ENCODE measurements around the gene ECI1. TPM values are rescaled to one million over a fixed set of nuclear protein-coding genes. Genes with fewer than 3 reads are reported as not detected.

The ECI1 gene
- total and polyA plus RNA-seq, 8 donors = 31.9 to 72.5 (median 41.6) TPM

DNA sequence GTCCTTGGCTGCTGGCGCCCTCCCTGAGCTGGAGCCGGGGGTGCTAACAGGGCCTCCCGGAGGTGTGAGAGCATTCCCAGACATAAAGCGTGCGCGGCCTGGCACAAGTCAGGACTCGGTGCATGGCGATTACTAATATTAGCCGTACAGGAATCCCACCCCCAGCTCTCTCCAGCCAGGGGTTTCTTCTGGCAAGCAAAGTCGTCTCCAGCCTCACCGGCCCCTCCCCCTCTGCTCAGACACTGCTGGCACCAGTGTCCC, 60.0 kb downstream of the ECI1 start:
- no peak for FAIRE-seq
- no peak for DNase-seq
- ATAC-seq = no peak
- WGBS, 2 donors = 87 to 91% methylated on average over 11 of the region's 11 CpGs
- Histone ChIP-seq H3K4me1 (peaks cover 5 to 7% (median 7%) of the 10 kb centered on the region in 3 donors), H3K4me3 (no peak overlapping the region), H3K9me3 (no peaks in the 10 kb centered on the region), H3K27me3 (no peaks in the 10 kb centered on the region), H3K36me3 (no peaks in the 10 kb centered on the region), H3K27ac (no peak overlapping the region)
- intact Hi-C loops (cut with DNase I) = loop anchor here in 1 of 3 donors (5.0 to 10.0 kb wide), 2 partner anchors 63 to 311 kb away; partner anchors contain the start of gene ECI1
- TF ChIP-seq, protein P1, sequence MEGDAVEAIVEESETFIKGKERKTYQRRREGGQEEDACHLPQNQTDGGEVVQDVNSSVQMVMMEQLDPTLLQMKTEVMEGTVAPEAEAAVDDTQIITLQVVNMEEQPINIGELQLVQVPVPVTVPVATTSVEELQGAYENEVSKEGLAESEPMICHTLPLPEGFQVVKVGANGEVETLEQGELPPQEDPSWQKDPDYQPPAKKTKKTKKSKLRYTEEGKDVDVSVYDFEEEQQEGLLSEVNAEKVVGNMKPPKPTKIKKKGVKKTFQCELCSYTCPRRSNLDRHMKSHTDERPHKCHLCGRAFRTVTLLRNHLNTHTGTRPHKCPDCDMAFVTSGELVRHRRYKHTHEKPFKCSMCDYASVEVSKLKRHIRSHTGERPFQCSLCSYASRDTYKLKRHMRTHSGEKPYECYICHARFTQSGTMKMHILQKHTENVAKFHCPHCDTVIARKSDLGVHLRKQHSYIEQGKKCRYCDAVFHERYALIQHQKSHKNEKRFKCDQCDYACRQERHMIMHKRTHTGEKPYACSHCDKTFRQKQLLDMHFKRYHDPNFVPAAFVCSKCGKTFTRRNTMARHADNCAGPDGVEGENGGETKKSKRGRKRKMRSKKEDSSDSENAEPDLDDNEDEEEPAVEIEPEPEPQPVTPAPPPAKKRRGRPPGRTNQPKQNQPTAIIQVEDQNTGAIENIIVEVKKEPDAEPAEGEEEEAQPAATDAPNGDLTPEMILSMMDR (IDR thresholded peaks at IDR 0.05) = no peak

DNA sequence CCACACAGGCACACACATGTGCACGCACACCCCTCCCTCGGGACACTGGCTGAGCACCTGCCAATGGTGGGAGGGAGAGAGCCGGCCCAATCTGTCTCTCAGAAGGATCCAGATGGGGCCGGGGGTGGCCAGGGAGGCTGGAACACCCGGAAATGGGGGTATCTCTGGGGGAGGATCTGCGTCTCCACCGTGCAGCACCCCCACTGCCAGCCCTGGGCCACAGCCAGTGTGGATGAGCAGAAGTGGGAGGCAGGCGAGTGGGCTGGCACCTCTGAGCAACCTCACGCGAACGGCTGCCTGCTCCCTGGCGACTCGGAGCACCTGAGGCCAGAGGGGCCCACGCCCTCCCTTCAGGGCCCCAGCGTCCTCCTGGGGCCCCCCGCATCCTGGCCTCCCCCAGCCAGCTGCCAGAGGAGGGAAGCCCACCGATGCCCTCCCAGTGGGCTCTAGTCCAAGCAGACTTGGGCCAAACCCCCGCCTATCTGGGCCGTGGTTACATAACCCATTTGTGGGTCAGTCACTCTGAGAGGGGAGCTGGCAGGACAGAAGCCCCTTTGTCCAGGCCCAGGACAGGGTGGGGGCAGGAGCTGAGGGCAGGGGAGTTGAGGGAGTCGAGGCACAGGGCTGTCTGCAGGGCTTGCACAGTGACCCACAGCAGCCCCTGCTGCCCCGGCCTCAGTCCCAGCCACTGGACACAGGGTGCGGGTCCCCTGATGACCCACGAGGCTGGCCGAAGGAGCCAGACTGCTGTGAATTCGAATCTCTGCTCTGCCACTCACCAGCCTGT, 60.5 kb downstream of the ECI1 start:
- no peak for DNase-seq

DNA sequence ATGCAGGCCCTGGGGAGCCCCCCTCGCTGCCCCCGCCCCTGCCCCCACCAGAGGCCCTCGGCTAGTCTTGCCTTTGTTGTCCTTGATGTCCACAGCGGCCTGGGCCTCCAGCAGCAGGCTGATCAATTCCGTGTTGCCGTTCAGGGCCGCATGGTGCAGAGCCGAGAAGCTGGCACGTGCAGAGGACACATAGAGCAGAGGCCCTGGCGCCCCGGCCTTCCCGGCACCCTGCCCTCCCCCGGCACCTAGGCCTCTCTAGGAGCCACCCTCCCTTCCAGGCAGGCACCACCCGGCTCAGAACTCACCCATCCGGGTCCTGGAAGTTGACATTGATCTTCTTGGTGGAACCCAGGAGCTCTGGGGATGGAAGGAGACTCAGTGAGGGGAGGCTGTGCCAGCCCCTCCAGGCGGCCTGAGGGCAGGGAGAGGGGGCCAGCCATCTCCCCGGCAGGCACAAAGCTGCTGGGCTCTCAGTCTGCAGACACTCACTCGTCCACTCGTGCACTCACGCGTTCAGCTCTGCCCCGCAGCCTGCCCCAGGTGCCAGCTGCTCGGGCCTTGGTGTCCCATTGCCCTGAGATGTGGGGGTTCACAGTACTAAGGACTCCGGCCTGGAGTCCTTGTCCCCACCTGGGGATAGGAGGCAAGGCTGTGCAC, 61.3 kb downstream of the ECI1 start:
- TF ChIP-seq, protein P1 (IDR thresholded peaks at IDR 0.05) = no peak
- Histone ChIP-seq H3K4me1 (no peaks in the 10 kb centered on the region), H3K9me3 (no peaks in the 10 kb centered on the region), H3K36me3 (no peaks in the 10 kb centered on the region), H3K4me3 (no peak overlapping the region), H3K27ac (no peak overlapping the region), H3K27me3 (no peaks in the 10 kb centered on the region)
- WGBS, 2 donors = 78 to 82% methylated on average over 24 of the region's 24 CpGs
- FAIRE-seq (no peak), ATAC-seq (no peak), DNase-seq (no peak)
- intact Hi-C loops (cut with DNase I) = loop anchor here in 1 of 3 donors (5.0 to 10.0 kb wide), 2 partner anchors 65 to 312 kb away; partner anchors contain the start of gene ECI1

More for the DNA sequence above, 60.5 kb downstream of the ECI1 start:
- ATAC-seq (no peak), FAIRE-seq (no peak)
- TF ChIP-seq, protein P1 (IDR thresholded peaks at IDR 0.05) = no peak
- Histone ChIP-seq H3K4me1 (peaks cover 5 to 7% (median 6%) of the 10 kb centered on the region in 3 donors), H3K9me3 (no peaks in the 10 kb centered on the region), H3K27me3 (no peaks in the 10 kb centered on the region), H3K36me3 (no peaks in the 10 kb centered on the region), H3K27ac (no peak overlapping the region), H3K4me3 (no peak overlapping the region)
- intact Hi-C loops (cut with DNase I) = loop anchor here in 1 of 3 donors (5.0 to 10.0 kb wide), 2 partner anchors 64 to 311 kb away; partner anchors contain the start of gene ECI1
- 79 to 84% methylated on average over 22 to 25 of the region's 25 CpGs for WGBS, 2 donors

Small RNAs within 50 kb of the gene (microRNA-seq; reads per million reads assigned to microRNA genes)
- gene MIR3677 (0 to 0.29 reads per million in 2 donors), gene MIR4717 (0 reads per million in 2 donors)

Other genes starting within 250 kb of the ECI1 start
- 10 to 100 TPM; 26.0 to 93.6 (median 42.4) TPM for gene ZNF598, start 241.8 kb downstream of the ECI1 start, total RNA-seq
- 10 to 100 TPM; 71.0 to 73.5 TPM for gene ZNF598, start 241.8 kb downstream of the ECI1 start, polyA plus RNA-seq
- gene NPW, start 231.8 kb downstream of the ECI1 start, total RNA-seq = 1 to 10 TPM in 2 of 6 donors, under 1 TPM in 4; 0.43 to 1.9 (median 0.50) TPM
- gene NPW, start 231.8 kb downstream of the ECI1 start, polyA plus RNA-seq = 1 to 10 TPM; 1.3 to 2.7 TPM
- 10 to 100 TPM; 14.7 to 28.9 (median 23.0) TPM for gene NHERF2, start 224.7 kb downstream of the ECI1 start, total RNA-seq
- gene NHERF2, start 224.7 kb downstream of the ECI1 start, polyA plus RNA-seq = 100 to 1,000 TPM in 1 of 2 donors, 10 to 100 TPM in 1; 60.7 to 144 TPM
- 10 to 100 TPM in 1 of 6 donors, 1 to 10 TPM in 5; 5.2 to 10.4 (median 8.4) TPM for gene NTHL1, start 203.8 kb downstream of the ECI1 start, total RNA-seq
- gene NTHL1, start 203.8 kb downstream of the ECI1 start, polyA plus RNA-seq = 10 to 100 TPM; 22.1 to 22.8 TPM
- 10 to 100 TPM; 51.0 to 91.7 (median 77.6) TPM for gene TSC2, start 203.6 kb downstream of the ECI1 start, total RNA-seq
- 100 to 1,000 TPM; 119 to 172 TPM for gene TSC2, start 203.6 kb downstream of the ECI1 start, polyA plus RNA-seq
- 10 to 100 TPM; 29.8 to 50.5 (median 39.5) TPM for gene PKD1, start 115.7 kb downstream of the ECI1 start, total RNA-seq
- 100 to 1,000 TPM in 1 of 2 donors, 10 to 100 TPM in 1; 68.6 to 127 TPM for gene PKD1, start 115.7 kb downstream of the ECI1 start, polyA plus RNA-seq
- 10 to 100 TPM; 19.2 to 36.8 (median 28.4) TPM for gene RAB26, start 103.0 kb downstream of the ECI1 start, total RNA-seq
- gene RAB26, start 103.0 kb downstream of the ECI1 start, polyA plus RNA-seq = 100 to 1,000 TPM; 161 to 255 TPM
- 10 to 100 TPM; 25.3 to 45.1 (median 40.8) TPM for gene TRAF7, start 95.8 kb downstream of the ECI1 start, total RNA-seq
- gene TRAF7, start 95.8 kb downstream of the ECI1 start, polyA plus RNA-seq = 10 to 100 TPM; 24.5 to 30.1 TPM
- gene CASKIN1, start 55.0 kb downstream of the ECI1 start, total RNA-seq = 1 to 10 TPM in 2 of 6 donors, under 1 TPM in 4; 0.61 to 1.7 (median 0.81) TPM
- 1 to 10 TPM; 1.5 to 2.1 TPM for gene CASKIN1, start 55.0 kb downstream of the ECI1 start, polyA plus RNA-seq
- 10 to 100 TPM; 16.6 to 27.0 (median 19.1) TPM for gene MLST8, start 46.1 kb downstream of the ECI1 start, total RNA-seq
- gene MLST8, start 46.1 kb downstream of the ECI1 start, polyA plus RNA-seq = 10 to 100 TPM; 59.3 to 62.8 TPM
- 1 to 10 TPM; 1.0 to 2.4 (median 2.0) TPM for gene BRICD5, start 40.7 kb downstream of the ECI1 start, total RNA-seq
- 10 to 100 TPM in 1 of 2 donors, 1 to 10 TPM in 1; 8.9 to 24.5 TPM for gene BRICD5, start 40.7 kb downstream of the ECI1 start, polyA plus RNA-seq
- gene PGP, start 36.7 kb downstream of the ECI1 start, total RNA-seq = 1 to 10 TPM; 2.9 to 5.8 (median 3.7) TPM
- gene PGP, start 36.7 kb downstream of the ECI1 start, polyA plus RNA-seq = 10 to 100 TPM in 1 of 2 donors, 1 to 10 TPM in 1; 8.9 to 10.2 TPM
- 10 to 100 TPM in 2 of 6 donors, 1 to 10 TPM in 4; 8.7 to 13.2 (median 9.4) TPM for gene E4F1, start 28.0 kb downstream of the ECI1 start, total RNA-seq
- gene E4F1, start 28.0 kb downstream of the ECI1 start, polyA plus RNA-seq = 10 to 100 TPM; 47.8 to 48.4 TPM
- gene DNASE1L2, start 15.1 kb downstream of the ECI1 start, total RNA-seq = 1 to 10 TPM in 1 of 6 donors, under 1 TPM in 5; 0.31 to 1.3 (median 0.67) TPM
- gene DNASE1L2, start 15.1 kb downstream of the ECI1 start, polyA plus RNA-seq = 1 to 10 TPM; 3.4 to 4.9 TPM
- 10 to 100 TPM; 36.0 to 66.2 (median 50.3) TPM for gene RNPS1, start 16.5 kb upstream of the ECI1 start, total RNA-seq
- gene RNPS1, start 16.5 kb upstream of the ECI1 start, polyA plus RNA-seq = 100 to 1,000 TPM in 1 of 2 donors, 10 to 100 TPM in 1; 56.0 to 103 TPM
- gene ABCA3, start 89.1 kb upstream of the ECI1 start, total RNA-seq = 10 to 100 TPM; 12.7 to 26.5 (median 16.5) TPM
- 10 to 100 TPM; 22.6 to 22.8 TPM for gene ABCA3, start 89.1 kb upstream of the ECI1 start, polyA plus RNA-seq
- 1 to 10 TPM in 4 of 6 donors, under 1 TPM in 2; 0.69 to 2.6 (median 1.3) TPM for gene CCNF, start 177.9 kb upstream of the ECI1 start, total RNA-seq
- gene CCNF, start 177.9 kb upstream of the ECI1 start, polyA plus RNA-seq = under 1 TPM; 0.77 to 0.91 TPM
- gene TEDC2, start 208.5 kb upstream of the ECI1 start, total RNA-seq = under 1 TPM in 5 of 6 donors, not detected in 1; 0.16 to 0.82 (median 0.76) TPM
- gene TEDC2, start 208.5 kb upstream of the ECI1 start, polyA plus RNA-seq = 1 to 10 TPM; 1.1 to 1.4 TPM
- under 1 TPM in 3 of 6 donors, not detected in 3; 0.09 to 0.22 (median 0.20) TPM for gene NTN3, start 219.7 kb upstream of the ECI1 start, total RNA-seq
- under 1 TPM; 0.07 to 0.08 TPM for gene NTN3, start 219.7 kb upstream of the ECI1 start, polyA plus RNA-seq
- 10 to 100 TPM; 16.8 to 23.7 (median 19.7) TPM for gene TBC1D24, start 223.5 kb upstream of the ECI1 start, total RNA-seq
- 10 to 100 TPM; 10.8 to 16.0 TPM for gene TBC1D24, start 223.5 kb upstream of the ECI1 start, polyA plus RNA-seq